Measurements from ENCODE around the gene KCTD19. TPM values are rescaled to one million over a fixed set of nuclear protein-coding genes. Genes with fewer than 3 reads are reported as not detected.

Gene KCTD19
- total RNA-seq, 4 donors from 2014 or later = 0.24 to 0.93 TPM; not detected in 2

DNA sequence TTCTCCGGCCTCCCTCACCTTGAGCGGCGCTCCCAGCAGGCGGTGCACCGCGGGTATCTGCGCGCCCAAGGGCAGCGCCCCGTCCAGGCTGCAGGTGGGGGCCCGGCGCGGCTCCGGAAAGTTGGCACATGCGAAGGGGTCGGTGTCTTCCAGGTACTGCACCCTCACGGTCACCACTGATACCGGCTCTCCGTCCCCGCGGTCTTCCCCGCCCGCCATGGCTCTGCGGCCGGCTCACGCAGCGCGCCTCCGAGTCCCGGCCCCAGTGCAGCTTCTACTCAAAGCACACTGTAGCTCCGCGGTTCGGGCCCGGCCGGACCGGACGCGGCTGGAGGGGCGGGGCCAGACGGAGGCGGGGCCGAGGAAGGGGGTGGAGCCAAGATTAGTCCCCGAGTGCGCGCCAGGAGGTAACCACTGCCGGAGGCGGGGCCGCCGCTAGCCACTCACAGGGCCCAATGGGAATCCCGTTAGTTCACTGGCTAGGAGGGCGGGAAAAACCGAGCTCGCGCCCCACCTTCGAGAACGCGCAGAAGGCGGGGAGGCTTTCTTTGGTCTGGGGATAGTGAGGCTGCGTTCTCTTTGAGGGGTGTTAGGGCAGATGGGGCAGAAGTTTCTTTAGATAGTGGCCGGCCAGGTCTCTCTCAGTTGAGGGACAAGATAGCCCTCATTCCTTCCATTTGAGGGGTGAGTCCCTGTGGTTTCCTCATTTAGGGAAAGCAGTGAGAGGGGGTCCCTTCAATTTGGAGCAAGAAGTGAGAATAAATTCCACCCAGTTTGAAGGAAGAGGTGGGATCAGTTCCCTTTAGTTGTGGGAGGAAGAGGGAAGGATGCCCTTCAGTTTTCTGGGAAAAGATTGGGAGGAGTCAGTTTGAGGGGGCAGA is 79.1 kb downstream of the KCTD19 start, which contains the start of gene FHOD1:
Gene FHOD1 (minus strand): TSS at position 290 of the 881 bp plus-strand sequence. CDS start 71 bp downstream, at position 219.
- peak; percentile 79 for ATAC-seq (ENCODE audit: low FRiP score)
- DNase-seq (ENCODE audit: low spot score) = peak; percentile 96
- TF ChIP-seq, protein P1, sequence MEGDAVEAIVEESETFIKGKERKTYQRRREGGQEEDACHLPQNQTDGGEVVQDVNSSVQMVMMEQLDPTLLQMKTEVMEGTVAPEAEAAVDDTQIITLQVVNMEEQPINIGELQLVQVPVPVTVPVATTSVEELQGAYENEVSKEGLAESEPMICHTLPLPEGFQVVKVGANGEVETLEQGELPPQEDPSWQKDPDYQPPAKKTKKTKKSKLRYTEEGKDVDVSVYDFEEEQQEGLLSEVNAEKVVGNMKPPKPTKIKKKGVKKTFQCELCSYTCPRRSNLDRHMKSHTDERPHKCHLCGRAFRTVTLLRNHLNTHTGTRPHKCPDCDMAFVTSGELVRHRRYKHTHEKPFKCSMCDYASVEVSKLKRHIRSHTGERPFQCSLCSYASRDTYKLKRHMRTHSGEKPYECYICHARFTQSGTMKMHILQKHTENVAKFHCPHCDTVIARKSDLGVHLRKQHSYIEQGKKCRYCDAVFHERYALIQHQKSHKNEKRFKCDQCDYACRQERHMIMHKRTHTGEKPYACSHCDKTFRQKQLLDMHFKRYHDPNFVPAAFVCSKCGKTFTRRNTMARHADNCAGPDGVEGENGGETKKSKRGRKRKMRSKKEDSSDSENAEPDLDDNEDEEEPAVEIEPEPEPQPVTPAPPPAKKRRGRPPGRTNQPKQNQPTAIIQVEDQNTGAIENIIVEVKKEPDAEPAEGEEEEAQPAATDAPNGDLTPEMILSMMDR (IDR thresholded peaks at IDR 0.05) = no peak

DNA sequence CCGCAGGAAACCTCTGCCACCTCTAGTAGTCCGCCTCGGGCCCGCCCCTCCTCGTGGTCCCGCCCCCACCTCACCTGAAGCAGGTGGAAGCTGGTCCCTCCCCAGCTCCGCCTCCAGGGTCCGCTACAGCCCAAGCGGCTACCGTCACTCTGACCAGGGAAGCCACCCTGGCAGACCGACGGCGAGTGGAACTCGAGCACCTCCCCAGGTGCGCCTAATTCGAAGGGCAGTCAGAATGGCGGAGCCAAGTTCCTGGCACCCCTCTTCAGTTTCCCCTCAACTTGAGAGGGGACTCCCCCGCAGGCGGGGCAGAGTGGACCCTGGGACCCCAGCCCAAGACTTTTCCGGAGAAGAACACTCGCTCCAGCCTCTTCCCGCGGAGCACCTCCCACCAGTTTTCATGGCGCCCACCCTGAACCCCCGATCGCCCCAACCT is 79.8 kb downstream of the KCTD19 start:
- TF ChIP-seq, protein P1 (IDR thresholded peaks at IDR 0.05) = no peak
- DNase-seq (ENCODE audit: low spot score) = peak; percentile 35
- ATAC-seq (ENCODE audit: low FRiP score) = peak; percentile 27

DNA sequence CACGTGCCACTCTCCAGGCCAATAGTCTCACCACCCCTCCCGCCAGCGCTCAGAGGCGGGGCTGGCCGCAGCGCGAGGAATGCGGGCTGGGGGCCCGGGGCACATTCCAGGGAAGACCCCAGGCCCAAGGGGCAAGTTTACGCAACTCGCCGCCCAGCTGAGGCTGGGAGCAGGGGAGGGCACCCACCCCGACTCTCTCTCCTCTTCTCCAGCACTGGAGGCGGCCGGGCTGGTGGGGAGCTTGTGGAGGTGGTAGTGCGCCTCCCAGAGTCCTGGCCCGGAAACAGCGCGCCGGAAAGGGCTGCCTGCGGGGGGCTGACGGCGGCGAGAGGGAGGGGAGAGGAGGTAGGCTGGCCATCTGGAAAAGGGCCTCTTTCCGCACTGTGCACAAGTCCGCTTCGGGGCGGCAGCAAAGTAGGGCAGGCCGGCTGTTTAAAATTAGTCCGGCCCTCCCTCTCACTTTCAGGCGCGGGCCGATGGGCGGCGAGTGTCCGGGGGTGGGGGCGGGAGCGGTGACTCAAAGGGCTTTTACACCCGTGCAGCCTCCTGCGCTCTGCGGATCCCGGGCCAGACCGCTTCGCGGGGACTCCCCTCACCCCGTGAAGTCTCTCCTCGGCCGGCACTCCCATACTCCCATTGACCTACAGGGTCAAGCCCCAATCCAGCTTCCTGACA is 80.3 kb downstream of the KCTD19 start:
- DNase-seq (ENCODE audit: low spot score) = peak; percentile 63
- TF ChIP-seq, protein P1 (IDR thresholded peaks at IDR 0.05) = no peak
- ATAC-seq (ENCODE audit: low FRiP score) = peak; percentile 43

DNA sequence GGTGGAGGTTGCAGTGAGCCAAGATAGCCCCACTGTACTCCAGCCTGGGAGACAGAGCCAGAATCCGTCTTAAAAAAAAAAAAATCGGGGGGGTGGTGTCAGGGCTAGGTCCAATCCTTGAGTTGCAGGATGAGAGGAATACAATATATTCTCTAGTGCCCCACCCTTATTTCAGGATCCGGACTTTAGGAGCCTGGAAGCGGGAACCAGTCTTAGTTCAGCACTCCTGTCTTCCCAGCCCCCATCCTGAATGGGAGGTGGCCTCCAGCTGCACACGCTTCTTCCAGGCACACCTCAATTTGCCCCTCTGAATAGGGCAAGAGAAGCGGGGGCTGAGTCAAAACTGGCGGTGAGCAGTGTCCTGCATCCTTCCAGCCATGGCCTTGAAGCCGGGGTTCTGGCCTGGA is 80.9 kb downstream of the KCTD19 start:
- DNase-seq (ENCODE audit: low spot score) (no peak), ATAC-seq (ENCODE audit: low FRiP score) (peak; percentile 5)
- TF ChIP-seq, protein P1 (IDR thresholded peaks at IDR 0.05) = no peak

DNA sequence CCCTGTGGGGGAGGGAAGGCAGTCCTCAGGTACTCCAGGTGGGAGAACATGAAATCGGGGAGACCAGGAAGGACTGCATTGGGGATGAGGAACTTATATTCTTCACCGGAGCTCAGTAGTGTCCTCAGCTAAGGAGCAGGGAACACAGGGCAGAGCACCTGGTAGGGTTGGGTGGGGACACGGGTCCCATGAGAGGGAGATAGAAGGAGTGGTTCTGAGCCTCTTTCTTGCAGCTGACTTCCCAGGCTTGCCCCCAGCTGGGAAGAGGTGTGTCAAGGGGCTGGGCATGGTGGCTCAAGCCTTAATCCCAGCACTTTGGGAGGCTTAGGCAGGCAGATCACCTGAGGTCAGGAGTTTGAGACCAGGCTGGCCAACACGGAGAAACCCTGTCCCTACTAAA is 81.4 kb downstream of the KCTD19 start:
- DNase-seq (ENCODE audit: low spot score) (no peak), ATAC-seq (ENCODE audit: low FRiP score) (no peak)
- TF ChIP-seq, protein P1 (IDR thresholded peaks at IDR 0.05) = no peak

DNA sequence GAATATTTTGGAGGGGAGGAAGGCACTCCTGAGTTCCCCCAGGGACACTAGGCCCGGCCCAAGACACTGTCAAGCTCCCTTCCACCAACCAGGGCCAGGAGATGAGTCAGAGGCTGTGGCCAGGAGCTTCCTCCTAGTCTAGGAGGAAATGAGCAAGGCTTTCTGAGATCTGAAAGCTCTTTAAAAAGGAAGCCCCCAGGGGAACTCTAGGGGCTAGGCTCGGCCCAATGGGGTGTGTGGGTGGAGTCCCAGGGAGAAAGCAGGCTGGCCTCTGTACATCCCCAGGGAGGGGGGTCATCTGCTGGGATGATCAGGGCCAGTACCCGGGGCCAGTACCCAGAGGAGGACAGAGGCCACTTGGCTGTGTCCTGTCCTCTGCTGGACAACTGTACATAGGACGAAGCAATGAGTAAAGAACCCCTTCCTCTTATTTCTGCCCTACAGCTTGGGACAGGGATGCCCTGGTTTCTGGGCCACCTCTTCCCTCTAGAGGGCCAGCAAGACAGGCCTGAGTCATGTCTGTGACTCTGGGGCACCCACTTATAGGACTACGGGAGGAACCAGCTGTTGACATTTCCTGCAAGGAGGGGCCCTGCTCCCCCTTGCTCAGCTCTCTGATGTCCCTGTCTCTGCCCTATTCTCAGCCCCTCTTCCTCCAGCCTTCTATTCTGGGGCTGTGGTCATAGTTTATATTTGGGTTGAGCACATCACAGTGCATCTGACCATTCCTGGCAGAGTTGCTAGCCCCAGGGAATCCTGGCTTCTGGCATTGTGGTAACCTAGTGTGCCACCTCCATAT is 82.0 kb downstream of the KCTD19 start:
- TF ChIP-seq, protein P1 (IDR thresholded peaks at IDR 0.05) = no peak
- ATAC-seq (ENCODE audit: low FRiP score) (no peak), DNase-seq (ENCODE audit: low spot score) (peak; percentile 37)

Data from omental fat pad (tissue), 4 donors.